Measurements from ENCODE around the gene COA1. TPM values are rescaled to one million over a fixed set of nuclear protein-coding genes. Genes with fewer than 3 reads are reported as not detected.

COA1 gene
- total RNA-seq, 1 donor from 2014 or later: 67.1 TPM

GRCh38 chr7:43593010-43593409 is 136.3 kb downstream of the COA1 start:
- intact Hi-C loops (cut with micrococcal nuclease): loop anchor here (5.0 kb wide), 1 partner anchor 661 kb away; the partner anchor contains the start of genes MRPL32 and PSMA2
- DNase-seq (ENCODE audit: low spot score): no peak
- Mint-ChIP-seq H3K27me3 (ENCODE audit: low read depth) (no peaks in the 10 kb centered on the region), H3K4me1 (ENCODE audit: low read depth) (peaks cover 65% of the 10 kb centered on the region), H3K36me3 (ENCODE audit: low read depth) (peaks cover 56% of the 10 kb centered on the region), H3K9me3 (no peaks in the 10 kb centered on the region), H3K4me3 (ENCODE audit: low read depth) (no peak overlapping the region), H3K27ac (no peak overlapping the region)

- Mint-ChIP-seq H3K27me3 (ENCODE audit: low read depth) (no peaks in the 10 kb centered on the region), H3K4me1 (ENCODE audit: low read depth) (peaks cover 69% of the 10 kb centered on the region), H3K9me3 (no peaks in the 10 kb centered on the region), H3K27ac (no peak overlapping the region), H3K4me3 (ENCODE audit: low read depth) (no peak overlapping the region), H3K36me3 (ENCODE audit: low read depth) (peaks cover 55% of the 10 kb centered on the region)
- intact Hi-C loops (cut with micrococcal nuclease): loop anchor here (5.0 kb wide), 1 partner anchor 660 kb away; the partner anchor contains the start of genes MRPL32 and PSMA2
- no peak for DNase-seq (ENCODE audit: low spot score)
Observed at GRCh38 chr7:43592326-43592725, 137.0 kb downstream of the COA1 start.

- DNase-seq (ENCODE audit: low spot score): no peak
- Mint-ChIP-seq H3K9me3 (no peaks in the 10 kb centered on the region), H3K4me3 (ENCODE audit: low read depth) (no peak overlapping the region), H3K4me1 (ENCODE audit: low read depth) (peaks cover 71% of the 10 kb centered on the region), H3K27ac (peak overlapping the region; percentile 10), H3K27me3 (ENCODE audit: low read depth) (no peaks in the 10 kb centered on the region), H3K36me3 (ENCODE audit: low read depth) (peaks cover 50% of the 10 kb centered on the region)
- intact Hi-C loops (cut with micrococcal nuclease): loop anchor here (1.0 to 5.0 kb wide), 3 partner anchors 8 to 659 kb away; partner anchors contain the start of genes MRPL32, PSMA2 and STK17A
Observed at GRCh38 chr7:43591558-43592180, 137.7 kb downstream of the COA1 start.

- H3K4me1 Mint-ChIP-seq (ENCODE audit: low read depth): peaks cover 75% of the 10 kb centered on the region
- H3K9me3 Mint-ChIP-seq: no peaks in the 10 kb centered on the region
- peaks cover 45% of the 10 kb centered on the region for H3K36me3 Mint-ChIP-seq (ENCODE audit: low read depth)
- H3K27me3 Mint-ChIP-seq (ENCODE audit: low read depth): no peaks in the 10 kb centered on the region
- no peak overlapping the region for H3K4me3 Mint-ChIP-seq (ENCODE audit: low read depth)
- peak overlapping the region; percentile 23 for H3K27ac Mint-ChIP-seq
- intact Hi-C loops (cut with micrococcal nuclease): loop anchor here (1.0 to 5.0 kb wide), 3 partner anchors 8 to 659 kb away; partner anchors contain the start of genes MRPL32, PSMA2 and STK17A
- DNase-seq (ENCODE audit: low spot score): peak; percentile 24
Observed at GRCh38 chr7:43590862-43591557, 138.3 kb downstream of the COA1 start.

GRCh38 chr7:43589728-43590127 is 139.6 kb downstream of the COA1 start:
- Mint-ChIP-seq H3K36me3 (ENCODE audit: low read depth) (peaks cover 37% of the 10 kb centered on the region), H3K4me1 (ENCODE audit: low read depth) (peaks cover 76% of the 10 kb centered on the region), H3K9me3 (no peaks in the 10 kb centered on the region), H3K27ac (no peak overlapping the region), H3K27me3 (ENCODE audit: low read depth) (no peaks in the 10 kb centered on the region), H3K4me3 (ENCODE audit: low read depth) (no peak overlapping the region)
- intact Hi-C loops (cut with micrococcal nuclease): loop anchor here (5.0 kb wide), 2 partner anchors 657 to 1707 kb away; partner anchors contain the start of genes MRPL32 and PSMA2
- DNase-seq (ENCODE audit: low spot score): no peak

Other genes with a start within 250 kb of the COA1 start
- gene STK17A, start 146.4 kb downstream of the COA1 start, total RNA-seq: 20.4 and 21.7 TPM in 2 replicates
- gene BLVRA, start 29.2 kb upstream of the COA1 start, total RNA-seq: 30.9 and 32.2 TPM in 2 replicates
- 106 and 108 TPM in 2 replicates for gene MRPS24, start 140.0 kb upstream of the COA1 start, total RNA-seq
- gene URGCP, start 177.1 kb upstream of the COA1 start, total RNA-seq: 23.7 and 27.6 TPM in 2 replicates
- gene UBE2D4, start 196.9 kb upstream of the COA1 start, total RNA-seq: 10.5 and 12.6 TPM in 2 replicates

All from activated T-helper 2 cell treated with anti-CD3 and anti-CD28 coated beads, Interferon-gamma antibody, Interleukin-2, Interleukin-4, amounts not matched to agents 10 μg/mL and 5 μg/mL and 100 μg/mL, durations not matched to agents 14 hours and 24 hours and 36 hours (primary cell).